OCI-LY3 (cell line): ENCODE results near the gene TSPAN19.
A peak's percentile ranks its signal among the peaks of the same experiment; 100 is the strongest.

Experiments
- H2AFZ ChIP-seq: fragments of 200-600, 300-600 bp; shearing (Covaris generic); 2 replicates; pipeline ENCODE4 v1.6.0; 2014; ENCODE audit warnings: antibody characterized with exemption, low read depth, low read length
- H3K27ac ChIP-seq: fragments of 200-600, 300-600 bp; sonication (generic); 2 replicates; pipeline ENCODE4 v1.5.1; 2014; ENCODE audit warnings: mild to moderate bottlenecking, low read length, moderate library complexity, mixed read lengths
- H3K27me3 ChIP-seq: fragments of 200-600, 300-600 bp; sonication (generic); 2 replicates; pipeline ENCODE4 v1.6.1; 2014; ENCODE audit warnings: low read depth, low read length, mixed read lengths
- H3K36me3 ChIP-seq: fragments of 200-600, 300-600 bp; sonication (generic); replicated peaks from 2 replicates; pipeline ENCODE3; 2014; ENCODE audit warnings: low read depth, low read length, mixed read lengths
- H3K4me1 ChIP-seq: fragments of 300-600, 200-600 bp; sonication (generic); 2 replicates; pipeline ENCODE4 v1.6.1; 2014; ENCODE audit warnings: low read length, mixed read lengths
- H3K4me2 ChIP-seq: fragments of 200-600, 300-600 bp; sonication (generic); 2 replicates; pipeline ENCODE4 v1.6.1; 2014; ENCODE audit warnings: low read length, mixed read lengths
- H3K4me3 ChIP-seq: fragments of 300-600, 200-600 bp; sonication (generic); 2 replicates; pipeline ENCODE4 v1.5.1; 2014; ENCODE audit warnings: antibody characterized with exemption, mild to moderate bottlenecking, low read length, moderate library complexity
- H3K79me2 ChIP-seq: fragments of 300-600, 200-600 bp; shearing (Covaris generic); 2 replicates; pipeline ENCODE4 v1.6.1; 2014; ENCODE audit warnings: mild to moderate bottlenecking, low read length, mixed read lengths
- H3K9ac ChIP-seq: fragments of 300-600, 200-600 bp; shearing (Covaris generic); 2 replicates; pipeline ENCODE4 v1.6.0; 2014; ENCODE audit warnings: mild to moderate bottlenecking, low read length, moderate library complexity
- H3K9me3 ChIP-seq: fragments of 200-600, 300-600 bp; shearing (Covaris generic); 2 replicates; pipeline ENCODE4 v1.6.1; 2014; ENCODE audit warnings: low read length, mixed read lengths; ENCODE audit not compliant: insufficient read depth
- H4K20me1 ChIP-seq: fragments of 200-600, 300-600 bp; sonication (generic); 2 replicates; pipeline ENCODE4 v1.6.1; 2016; ENCODE audit warnings: low read length, mixed read lengths; ENCODE audit not compliant: insufficient read depth
- EZH2phosphoT487 ChIP-seq: fragments of 200-600 bp; shearing (Covaris generic); IDR thresholded peaks from 2 replicates; pipeline ENCODE4 v1.6.1; 2018; ENCODE audit warnings: antibody characterized with exemption, mixed run types, low read depth
- TF ChIP-seq, protein P1 (sequence below): fragments of 200-600, 300-600 bp; sonication (generic); IDR thresholded peaks from 2 replicates; pipeline ENCODE4 v1.5.1; 2014; ENCODE audit warnings: antibody characterized with exemption, low read length, low read depth

The TSPAN19 gene

DNA sequence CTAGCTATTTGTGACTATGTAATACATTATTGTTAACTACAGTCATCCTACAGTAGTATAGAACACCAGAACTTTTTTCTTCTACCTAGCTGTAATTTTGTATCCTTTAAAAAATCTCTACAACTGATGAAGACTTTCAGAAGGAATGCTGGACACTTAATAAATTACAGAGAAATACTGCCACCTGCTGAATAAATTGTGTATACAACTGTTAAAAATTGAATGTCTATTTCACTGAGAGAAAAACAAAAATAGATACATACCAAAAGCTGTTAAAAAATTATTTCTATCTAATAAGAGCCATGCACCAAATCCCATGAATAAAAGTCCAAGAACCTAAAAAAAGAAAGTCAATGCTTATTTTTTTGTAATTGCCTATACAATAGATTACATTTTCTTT lies 6.6 kb downstream of the TSPAN19 start:
- no peaks in the 10 kb centered on the region for H3K79me2 ChIP-seq
- H3K36me3 ChIP-seq, result no peaks in the 10 kb centered on the region
- H2AFZ ChIP-seq, result no peak overlapping the region
- no peak overlapping the region for H3K9ac ChIP-seq
- H3K4me3 ChIP-seq, result no peak overlapping the region
- H3K4me2 ChIP-seq, result no peak overlapping the region
- H3K27me3 ChIP-seq, result no peaks in the 10 kb centered on the region
- no peak overlapping the region for H3K27ac ChIP-seq
- no peak for TF ChIP-seq EZH2phosphoT487
- TF ChIP-seq, protein P1, sequence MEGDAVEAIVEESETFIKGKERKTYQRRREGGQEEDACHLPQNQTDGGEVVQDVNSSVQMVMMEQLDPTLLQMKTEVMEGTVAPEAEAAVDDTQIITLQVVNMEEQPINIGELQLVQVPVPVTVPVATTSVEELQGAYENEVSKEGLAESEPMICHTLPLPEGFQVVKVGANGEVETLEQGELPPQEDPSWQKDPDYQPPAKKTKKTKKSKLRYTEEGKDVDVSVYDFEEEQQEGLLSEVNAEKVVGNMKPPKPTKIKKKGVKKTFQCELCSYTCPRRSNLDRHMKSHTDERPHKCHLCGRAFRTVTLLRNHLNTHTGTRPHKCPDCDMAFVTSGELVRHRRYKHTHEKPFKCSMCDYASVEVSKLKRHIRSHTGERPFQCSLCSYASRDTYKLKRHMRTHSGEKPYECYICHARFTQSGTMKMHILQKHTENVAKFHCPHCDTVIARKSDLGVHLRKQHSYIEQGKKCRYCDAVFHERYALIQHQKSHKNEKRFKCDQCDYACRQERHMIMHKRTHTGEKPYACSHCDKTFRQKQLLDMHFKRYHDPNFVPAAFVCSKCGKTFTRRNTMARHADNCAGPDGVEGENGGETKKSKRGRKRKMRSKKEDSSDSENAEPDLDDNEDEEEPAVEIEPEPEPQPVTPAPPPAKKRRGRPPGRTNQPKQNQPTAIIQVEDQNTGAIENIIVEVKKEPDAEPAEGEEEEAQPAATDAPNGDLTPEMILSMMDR, result peak; percentile 63
- H3K9me3 ChIP-seq, result no peaks in the 10 kb centered on the region
- no peaks in the 10 kb centered on the region for H3K4me1 ChIP-seq
- no peaks in the 10 kb centered on the region for H4K20me1 ChIP-seq

DNA sequence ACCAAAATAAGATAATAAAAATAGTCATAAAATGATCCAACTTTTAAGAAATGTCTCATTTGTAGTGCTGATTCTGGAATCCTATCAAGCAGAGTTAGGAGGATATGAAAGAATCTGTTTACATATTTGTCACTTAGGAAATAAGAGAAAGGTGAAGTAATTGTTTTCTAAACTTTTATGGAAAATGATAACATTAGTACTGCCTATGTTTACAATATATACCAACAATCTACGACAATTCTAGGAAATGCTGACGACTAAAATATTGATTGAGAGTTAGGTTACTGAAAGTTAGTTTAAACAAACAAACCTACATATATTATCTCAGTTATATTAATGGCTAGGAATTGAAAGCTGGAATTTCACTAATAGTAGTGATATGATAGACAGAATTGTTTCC lies 18.0 kb downstream of the TSPAN19 start:
- Histone ChIP-seq H3K4me2 (no peak overlapping the region), H3K36me3 (no peaks in the 10 kb centered on the region), H3K79me2 (no peaks in the 10 kb centered on the region), H3K27ac (no peak overlapping the region), H3K9ac (no peak overlapping the region), H3K27me3 (no peaks in the 10 kb centered on the region), H3K4me1 (no peaks in the 10 kb centered on the region), H2AFZ (no peak overlapping the region), H3K9me3 (no peaks in the 10 kb centered on the region), H3K4me3 (no peak overlapping the region), H4K20me1 (no peaks in the 10 kb centered on the region)
- no peak for TF ChIP-seq EZH2phosphoT487
- TF ChIP-seq, protein P1, result no peak

DNA sequence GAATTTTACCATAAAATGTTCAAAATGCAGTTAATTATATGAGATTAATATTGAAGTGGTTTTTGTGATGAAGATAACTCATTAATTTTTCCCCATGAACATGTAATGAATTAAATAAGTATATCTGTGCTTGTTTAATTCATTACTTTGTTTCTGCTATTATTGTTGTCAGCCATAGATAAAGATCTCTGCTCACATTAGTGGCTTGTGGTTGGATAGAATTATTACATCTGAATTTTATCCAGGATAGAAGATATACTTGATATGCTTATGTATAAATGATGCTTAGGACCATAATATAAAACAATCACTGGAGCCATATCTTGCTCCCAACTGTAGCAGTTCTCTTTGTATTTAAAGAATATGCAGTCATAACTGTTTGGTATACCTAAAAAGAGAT lies 18.5 kb downstream of the TSPAN19 start:
- H3K4me2 ChIP-seq, result no peak overlapping the region
- no peak overlapping the region for H3K4me3 ChIP-seq
- H4K20me1 ChIP-seq, result no peaks in the 10 kb centered on the region
- H3K27ac ChIP-seq, result no peak overlapping the region
- H3K9ac ChIP-seq, result no peak overlapping the region
- no peaks in the 10 kb centered on the region for H3K4me1 ChIP-seq
- no peaks in the 10 kb centered on the region for H3K36me3 ChIP-seq
- no peaks in the 10 kb centered on the region for H3K9me3 ChIP-seq
- H3K79me2 ChIP-seq, result no peaks in the 10 kb centered on the region
- TF ChIP-seq, protein P1, result no peak
- TF ChIP-seq EZH2phosphoT487, result no peak
- no peaks in the 10 kb centered on the region for H3K27me3 ChIP-seq
- no peak overlapping the region for H2AFZ ChIP-seq

DNA sequence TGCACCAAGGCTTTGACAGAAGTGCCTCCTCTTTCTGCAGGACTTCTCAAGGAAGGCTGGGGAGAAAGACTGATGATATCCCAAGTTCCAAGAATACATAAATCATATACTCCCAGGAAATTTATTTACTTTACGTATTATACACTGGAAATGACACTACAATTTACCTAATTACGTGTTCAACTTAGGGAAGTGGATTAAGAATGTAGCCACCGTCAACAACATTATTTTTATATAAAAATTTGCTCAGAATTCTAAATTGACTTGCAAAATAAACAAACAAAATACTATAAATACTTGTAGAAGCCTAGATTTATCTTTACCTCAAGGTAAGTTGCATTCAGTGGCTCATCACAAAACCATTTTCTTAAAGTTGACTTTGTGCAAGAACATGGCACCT lies 18.9 kb downstream of the TSPAN19 start:
- Histone ChIP-seq H3K27me3 (no peaks in the 10 kb centered on the region), H3K4me3 (no peak overlapping the region), H3K27ac (no peak overlapping the region), H3K9me3 (no peaks in the 10 kb centered on the region), H3K4me2 (no peak overlapping the region), H3K79me2 (no peaks in the 10 kb centered on the region), H3K9ac (no peak overlapping the region), H4K20me1 (no peaks in the 10 kb centered on the region), H3K36me3 (no peaks in the 10 kb centered on the region), H3K4me1 (no peaks in the 10 kb centered on the region), H2AFZ (no peak overlapping the region)
- TF ChIP-seq, protein P1, result no peak
- TF ChIP-seq EZH2phosphoT487, result no peak
